GM18861 (cell line): ENCODE data around the gene ZNF236.
"Not testable (repeated sequence)": the region's sequence is repeated elsewhere in the genome, so short reads cannot be mapped to it uniquely, and the experiment has no call there.

Source experiments
- ATAC-seq: cut with Tn5 transposase; IDR thresholded peaks from one replicate; pipeline ENCODE4 v1.9.1; 2021; ENCODE audit not compliant: unreplicated experiment

ZNF236 gene

GRCh38 chr18:76985156-76985950 is 163.0 kb downstream of the ZNF236 start:
- no peak for ATAC-seq

GRCh38 chr18:76985951-76986236 is 163.5 kb downstream of the ZNF236 start:
- ATAC-seq = no peak

- ATAC-seq = no peak
Observed at GRCh38 chr18:76986406-76986805, 164.0 kb downstream of the ZNF236 start.

- ATAC-seq = no peak
Observed at GRCh38 chr18:76988031-76988826, 165.9 kb downstream of the ZNF236 start.

GRCh38 chr18:76988827-76989646 is 166.7 kb downstream of the ZNF236 start:
- no peak for ATAC-seq

GRCh38 chr18:76989647-76990190 is 167.4 kb downstream of the ZNF236 start:
- no peak for ATAC-seq

- not testable (repeated sequence) for ATAC-seq
Observed at GRCh38 chr18:76990343-76991020, 168.1 kb downstream of the ZNF236 start.

- ATAC-seq = no peak
Observed at GRCh38 chr18:76991021-76991688, 168.8 kb downstream of the ZNF236 start.

- no peak for ATAC-seq
Observed at GRCh38 chr18:76992226-76993084, 170.1 kb downstream of the ZNF236 start.

GRCh38 chr18:76993085-76993382 is 170.7 kb downstream of the ZNF236 start:
- ATAC-seq = no peak

- no peak for ATAC-seq
Observed at GRCh38 chr18:76993573-76993972, 171.2 kb downstream of the ZNF236 start.

GRCh38 chr18:76994086-76994654 is 171.8 kb downstream of the ZNF236 start:
- ATAC-seq = no peak

GRCh38 chr18:76995896-76996295 is 173.5 kb downstream of the ZNF236 start:
- ATAC-seq = no peak

GRCh38 chr18:76996429-76996828 is 174.1 kb downstream of the ZNF236 start:
- no peak for ATAC-seq

- ATAC-seq = no peak
Observed at GRCh38 chr18:76997951-76998808, 175.8 kb downstream of the ZNF236 start.

- no peak for ATAC-seq
Observed at GRCh38 chr18:76999077-76999476, 176.7 kb downstream of the ZNF236 start.

GRCh38 chr18:77000527-77000926 is 178.2 kb downstream of the ZNF236 start:
- ATAC-seq = no peak

- ATAC-seq = no peak
Observed at GRCh38 chr18:77001041-77001440, 178.7 kb downstream of the ZNF236 start.
